A549 (cell line): ENCODE data around the gene RGS1. TPM values are rescaled to one million over a fixed set of nuclear protein-coding genes. Genes with fewer than 3 reads are reported as not detected.

Experiments used
- ATAC-seq, 2 experiments: fragments of 200-7000 bp in 1 of 2; fragments of >200 bp in 1 of 2; cut with Nextera tagmentation in 1 of 2; cut with Tn5 transposase in 1 of 2; 3 replicates each; pipeline versions ENCODE4 v1.8.0 to v1.9.1; 2018 to 2020; ENCODE audit warnings: mild to moderate bottlenecking in 1 of 2, moderate library complexity in 1 of 2
- CTCF ChIA-PET: fragments of 300-600 bp; sonication (Branson Sonifier 250); formaldehyde crosslinking; extraction: SDS; loops from one replicate; lab custom pipeline; 2021; ENCODE audit warnings: antibody characterized with exemption, inconsistent platforms; lab: Yijun Ruan, JAX
- POLR2A ChIA-PET: fragments of 350-600 bp; formaldehyde crosslinking; extraction: SDS; loops from one replicate; lab custom pipeline; 2021; ENCODE audit warnings: antibody characterized with exemption, inconsistent platforms; lab: Yijun Ruan, JAX
- DNase-seq, 2 experiments: peaks; one replicate each; pipeline versions ENCODE4 v3.0.0 to v3.0.0-alpha.2; 2011 to 2016; ENCODE audit warnings: low read depth in 1 of 2, low spot score in 1 of 2
- FAIRE-seq: peaks from 2 replicates; lab custom pipeline; 2011; peaks lifted over from hg19 to GRCh38; lab: Jason Lieb, UNC
- H3K27ac ChIP-seq, 2 experiments: fragments of >200 bp; sonication (Bioruptor Twin); formaldehyde crosslinking; 3 replicates each; pipeline ENCODE4 v1.5.1; 2016 to 2017
- H3K4me1 ChIP-seq: fragments of >200 bp; sonication (Bioruptor Twin); formaldehyde crosslinking; 3 replicates; pipeline ENCODE4 v1.6.1; 2016
- H3K4me2 ChIP-seq: fragments of >200 bp; sonication (Bioruptor Twin); formaldehyde crosslinking; 3 replicates; pipeline ENCODE4 v1.6.1; 2016
- H3K4me3 ChIP-seq: fragments of >200 bp; sonication (Bioruptor Twin); formaldehyde crosslinking; 3 replicates; pipeline ENCODE4 v1.5.1; 2016
- H3K9me3 ChIP-seq: fragments of >200 bp; sonication (Bioruptor Twin); formaldehyde crosslinking; 3 replicates; pipeline ENCODE4 v1.6.1; 2016
- CBX8 ChIP-seq: fragments of 200-600 bp; sonication (generic); IDR thresholded peaks from 2 replicates; pipeline ENCODE4 v1.6.1; 2016
- CEBPB ChIP-seq, 2 experiments: fragments of >200 bp in 1 of 2; sonication (Bioruptor Twin) in 1 of 2; formaldehyde crosslinking in 1 of 2; IDR thresholded peaks; 2 replicates each; pipeline ENCODE4 v1.6.1; 2012 to 2016
- FOSB ChIP-seq: fragments of 250-450 bp; sonication (Bioruptor Pico); IDR thresholded peaks from 2 replicates; pipeline ENCODE4 v1.5.0; 2020; ENCODE audit warnings: mild to moderate bottlenecking, moderate library complexity
- FOSL2 ChIP-seq, 2 experiments: fragments of 450-650 bp in 1 of 2; fragments of >200 bp in 1 of 2; sonication (Bioruptor Twin) in 1 of 2; formaldehyde crosslinking; IDR thresholded peaks; 2 replicates each; pipeline versions ENCODE4 v1.5.0 to v1.6.1; 2016 to 2020; ENCODE audit warnings: mild to moderate bottlenecking in 1 of 2, moderate library complexity in 1 of 2
- HOXB5 ChIP-seq: fragments of 250-450 bp; sonication (Bioruptor Pico); IDR thresholded peaks from 2 replicates; pipeline ENCODE4 v1.5.0; 2020; ENCODE audit warnings: mild to moderate bottlenecking, moderate library complexity
- KDM1A ChIP-seq: fragments of 200-600 bp; sonication (generic); IDR thresholded peaks from 2 replicates; pipeline ENCODE4 v1.6.1; 2016; ENCODE audit warnings: low read depth, mild to moderate bottlenecking
- NR3C1 ChIP-seq: fragments of >200 bp; sonication (Bioruptor Twin); formaldehyde crosslinking; IDR thresholded peaks from 3 replicates; pipeline ENCODE4 v1.6.1; 2017
- WGBS: methylation state at CpG from one replicate; pipeline ENCODE4 v1.1.6; 2017; ENCODE audit errors: missing lambda C conversion rate; 5-methylcytosine and 5-hydroxymethylcytosine counted together
- polyA plus RNA-seq, 4 experiments: library from polyadenylated mRNA; depleted of rRNA in 3 of 4; stranded (reverse); fragments of >200 nt; fragmentation: RNase III in 1 of 4; extraction: RNeasy Plus Mini Kit Qiagen cat#74134 plus additional on column Dnase treatment in 1 of 4; gene quantifications; 2 replicates in 3 of 4; 3 replicates in 1 of 4; pipeline ENCODE4 v1.2.3, GENCODE V29; 2011 to 2017
- TF ChIP-seq, protein P1 (sequence below): fragments of 250-450 bp; sonication (Bioruptor Pico); IDR thresholded peaks from 2 replicates; pipeline ENCODE4 v1.5.0; 2020; ENCODE audit warnings: low read depth, mild to moderate bottlenecking, moderate library complexity
- TF ChIP-seq, protein P2 (sequence below): fragments of 450-650 bp; IDR thresholded peaks from 2 replicates; pipeline ENCODE4 v1.6.1; 2014; ENCODE audit warnings: antibody characterized with exemption
- TF ChIP-seq, protein P3 (sequence below): fragments of >200 bp; sonication (Bioruptor Twin); formaldehyde crosslinking; IDR thresholded peaks from 3 replicates; pipeline ENCODE4 v1.6.1; 2016

The RGS1 gene
- polyA plus RNA-seq, 2 of the 4 experiments (the other 2 are of a cell fraction): not detected

DNA sequence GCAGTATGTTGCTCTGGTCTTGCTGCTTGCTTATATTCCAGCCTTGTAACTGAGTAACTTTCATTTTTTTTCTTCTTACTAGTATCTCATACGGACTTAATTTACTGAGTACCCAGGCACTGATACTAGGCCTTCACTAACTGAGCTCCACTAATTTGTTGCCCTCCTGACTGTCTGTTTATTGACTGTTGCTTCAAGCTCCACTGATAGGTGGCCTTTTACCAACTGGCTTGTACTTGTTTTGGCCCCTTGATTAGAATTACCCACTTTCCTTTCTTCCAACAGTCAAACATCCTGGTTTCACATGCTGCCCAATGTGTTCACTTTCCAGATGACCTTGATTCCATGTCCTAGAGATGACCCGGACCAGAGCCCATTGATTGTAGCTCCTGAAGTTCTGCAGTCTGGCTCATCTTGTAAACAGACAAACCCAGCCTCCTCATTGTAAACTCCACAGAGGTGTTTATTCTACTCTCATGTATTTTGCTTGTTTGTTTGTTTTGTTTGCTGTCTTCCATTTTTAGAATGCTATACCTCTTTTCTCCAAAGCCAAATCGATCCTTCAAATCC is 27.7 kb downstream of the RGS1 start:
- CTCF ChIA-PET: interaction anchor here (2.5 kb wide), 1 partner anchor 126 kb away, joined by 9 read pairs; no protein-coding TSS in a partner anchor
- H3K9me3 ChIP-seq: no peaks in the 10 kb centered on the region
- no peak overlapping the region for H3K27ac ChIP-seq
- TF ChIP-seq, protein P1, sequence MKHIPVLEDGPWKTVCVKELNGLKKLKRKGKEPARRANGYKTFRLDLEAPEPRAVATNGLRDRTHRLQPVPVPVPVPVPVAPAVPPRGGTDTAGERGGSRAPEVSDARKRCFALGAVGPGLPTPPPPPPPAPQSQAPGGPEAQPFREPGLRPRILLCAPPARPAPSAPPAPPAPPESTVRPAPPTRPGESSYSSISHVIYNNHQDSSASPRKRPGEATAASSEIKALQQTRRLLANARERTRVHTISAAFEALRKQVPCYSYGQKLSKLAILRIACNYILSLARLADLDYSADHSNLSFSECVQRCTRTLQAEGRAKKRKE (CRISPR knock-in tag): no peak
- FAIRE-seq (no peak), ATAC-seq (no peak), DNase-seq (no peak)
- H3K4me1 ChIP-seq: peaks cover 7% of the 10 kb centered on the region; the same call in 1 of the 3 replicates
- no peak overlapping the region for H3K4me3 ChIP-seq
- 43% methylated on average over 3 of the region's 3 CpGs for WGBS
- POLR2A ChIA-PET: no interaction called here
- H3K4me2 ChIP-seq: no peak overlapping the region

DNA sequence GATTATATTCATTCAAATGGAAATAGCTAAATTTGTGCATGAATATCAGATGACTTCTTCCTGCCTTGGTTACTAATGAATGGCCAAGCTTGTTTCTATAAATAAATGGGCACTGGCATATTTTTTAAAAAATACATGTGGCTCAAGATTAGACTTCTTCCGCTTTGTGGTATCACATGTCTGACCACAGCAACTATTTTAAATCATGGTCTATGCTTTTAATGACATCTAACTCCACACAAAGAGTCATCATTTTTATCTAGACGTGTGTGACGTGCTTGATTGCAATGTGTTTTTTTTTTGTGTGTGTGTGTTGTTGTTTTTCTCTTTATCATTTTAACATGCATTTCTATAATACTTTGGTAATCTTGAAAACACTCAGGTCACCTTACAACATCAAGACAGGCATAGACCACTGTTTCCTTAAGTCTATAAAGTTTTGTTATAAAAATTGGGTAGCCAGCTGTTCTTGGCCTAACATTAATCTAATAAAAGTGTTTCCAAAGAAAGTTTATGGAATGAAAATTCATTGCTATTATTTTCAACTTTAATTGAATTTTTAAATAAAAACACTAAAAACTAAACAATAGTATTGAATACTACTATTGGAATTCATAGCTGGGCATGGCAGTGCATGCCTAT is 29.5 kb downstream of the RGS1 start:
- H3K9me3 ChIP-seq: no peaks in the 10 kb centered on the region
- CTCF ChIA-PET: interaction anchor here (3.0 kb wide), 1 partner anchor 128 kb away, joined by 14 read pairs; no protein-coding TSS in a partner anchor
- ATAC-seq (no peak), DNase-seq (no peak), FAIRE-seq (no peak)
- H3K4me1 ChIP-seq: peaks cover 7% of the 10 kb centered on the region; the same call in 1 of the 3 replicates
- no peak overlapping the region for H3K4me3 ChIP-seq
- POLR2A ChIA-PET: no interaction called here
- no peak overlapping the region for H3K4me2 ChIP-seq
- 92% methylated on average over 3 of the region's 3 CpGs for WGBS
- TF ChIP-seq CEBPB (IDR thresholded peaks at IDR 0.05) (no peak), NR3C1 (no peak), KDM1A (no peak), HOXB5 (CRISPR knock-in tag) (no peak), FOSB (CRISPR knock-in tag) (no peak), CBX8 (no peak)
- TF ChIP-seq, protein P2, sequence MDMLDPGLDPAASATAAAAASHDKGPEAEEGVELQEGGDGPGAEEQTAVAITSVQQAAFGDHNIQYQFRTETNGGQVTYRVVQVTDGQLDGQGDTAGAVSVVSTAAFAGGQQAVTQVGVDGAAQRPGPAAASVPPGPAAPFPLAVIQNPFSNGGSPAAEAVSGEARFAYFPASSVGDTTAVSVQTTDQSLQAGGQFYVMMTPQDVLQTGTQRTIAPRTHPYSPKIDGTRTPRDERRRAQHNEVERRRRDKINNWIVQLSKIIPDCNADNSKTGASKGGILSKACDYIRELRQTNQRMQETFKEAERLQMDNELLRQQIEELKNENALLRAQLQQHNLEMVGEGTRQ: no peak
- no peak overlapping the region for H3K27ac ChIP-seq

DNA sequence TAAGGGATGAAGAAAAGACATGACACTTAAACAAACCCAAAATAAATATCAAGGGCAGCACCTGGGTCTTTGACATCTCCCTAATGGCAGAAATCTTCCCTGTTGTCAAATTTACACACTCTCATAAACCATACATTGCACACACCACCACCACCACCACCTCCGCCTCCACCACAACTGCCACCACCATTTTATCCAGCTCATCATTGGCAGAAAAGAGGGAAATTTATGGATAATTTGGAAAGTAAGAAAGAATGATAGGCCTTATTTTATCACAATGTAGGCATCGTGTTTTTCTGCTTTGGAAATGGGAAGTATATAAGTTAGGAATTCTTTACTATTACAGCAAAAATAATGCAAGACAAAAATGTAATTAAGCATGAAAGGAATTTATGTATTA is 33.1 kb downstream of the RGS1 start:
- 64% methylated on average over 2 of the region's 2 CpGs for WGBS
- DNase-seq: no peak
- no peak overlapping the region for H3K27ac ChIP-seq
- 0 out of 3 replicates have a peak, but pooled peaks cover 3% of the 10 kb centered on the region for H3K4me1 ChIP-seq
- CTCF ChIA-PET: interaction anchor here (0.9 to 1.3 kb wide), 3 partner anchors 15 to 134 kb away, joined by 3 to 10 read pairs (median 6); no protein-coding TSS in a partner anchor
- H3K9me3 ChIP-seq: no peaks in the 10 kb centered on the region
- no peak for FAIRE-seq
- ATAC-seq: no peak
- no peak overlapping the region for H3K4me2 ChIP-seq
- TF ChIP-seq, protein P2: no peak
- TF ChIP-seq FOSL2 (IDR thresholded peaks at IDR 0.05) (no peak), FOSL2 (CRISPR knock-in tag; IDR thresholded peaks at IDR 0.05) (no peak), FOSB (CRISPR knock-in tag) (no peak)
- TF ChIP-seq, protein P3, sequence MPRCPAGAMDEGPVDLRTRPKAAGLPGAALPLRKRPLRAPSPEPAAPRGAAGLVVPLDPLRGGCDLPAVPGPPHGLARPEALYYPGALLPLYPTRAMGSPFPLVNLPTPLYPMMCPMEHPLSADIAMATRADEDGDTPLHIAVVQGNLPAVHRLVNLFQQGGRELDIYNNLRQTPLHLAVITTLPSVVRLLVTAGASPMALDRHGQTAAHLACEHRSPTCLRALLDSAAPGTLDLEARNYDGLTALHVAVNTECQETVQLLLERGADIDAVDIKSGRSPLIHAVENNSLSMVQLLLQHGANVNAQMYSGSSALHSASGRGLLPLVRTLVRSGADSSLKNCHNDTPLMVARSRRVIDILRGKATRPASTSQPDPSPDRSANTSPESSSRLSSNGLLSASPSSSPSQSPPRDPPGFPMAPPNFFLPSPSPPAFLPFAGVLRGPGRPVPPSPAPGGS: no peak
- TF ChIP-seq, all 56 proteins: peak for 0
- no peak overlapping the region for H3K4me3 ChIP-seq
- POLR2A ChIA-PET: no interaction called here
